Mesendoderm (in vitro differentiated cells): Measurements from ENCODE around the gene SEC23IP.

ENCODE experiments used
- DNase-seq: peaks from one replicate; pipeline ENCODE4 v3.0.0; 2013
- H2AK5ac ChIP-seq: 2 replicates; pipeline ENCODE4 v1.6.1; 2013; ENCODE audit warnings: low read length, inconsistent platforms
- H2BK120ac ChIP-seq: 2 replicates; pipeline ENCODE4 v1.6.1; 2013; ENCODE audit warnings: low read depth, mild to moderate bottlenecking, low read length, moderate library complexity, mixed read lengths
- H2BK15ac ChIP-seq: replicated peaks from 2 replicates; pipeline ENCODE4 v1.6.1; 2013; ENCODE audit warnings: low read depth, mild to moderate bottlenecking, moderate library complexity
- H2BK5ac ChIP-seq: 2 replicates; pipeline ENCODE4 v1.6.1; 2013; ENCODE audit warnings: low read length, inconsistent platforms
- H3K18ac ChIP-seq: 2 replicates; pipeline ENCODE4 v1.6.1; 2013; ENCODE audit warnings: mild to moderate bottlenecking, low read length, mixed read lengths
- H3K23ac ChIP-seq: one replicate; pipeline ENCODE4 v1.6.1; 2013; ENCODE audit warnings: low read length
- H3K27ac ChIP-seq: 2 replicates; pipeline ENCODE4 v1.5.1; 2013; ENCODE audit warnings: low read depth, mild to moderate bottlenecking, inconsistent platforms, low read length, moderate library complexity
- H3K27me3 ChIP-seq: 2 replicates; pipeline ENCODE4 v1.6.1; 2013; ENCODE audit warnings: low read length, control low read depth, mild to moderate bottlenecking, inconsistent platforms; ENCODE audit not compliant: insufficient read depth, poor library complexity
- H3K36me3 ChIP-seq: 2 replicates; pipeline ENCODE4 v1.6.1; 2013; ENCODE audit warnings: low read length, inconsistent platforms; ENCODE audit not compliant: control insufficient read depth, insufficient read depth
- H3K4ac ChIP-seq: one replicate; pipeline ENCODE4 v1.6.1; 2013; ENCODE audit warnings: low read depth, mild to moderate bottlenecking, low read length, moderate library complexity
- H3K4me1 ChIP-seq: 2 replicates; pipeline ENCODE4 v1.6.1; 2013; ENCODE audit warnings: low read depth, low read length, inconsistent platforms; ENCODE audit not compliant: control insufficient read depth
- H3K4me2 ChIP-seq: 2 replicates; pipeline ENCODE4 v1.6.1; 2013; ENCODE audit warnings: low read length
- H3K4me3 ChIP-seq: 2 replicates; pipeline ENCODE4 v1.5.1; 2013; ENCODE audit warnings: mild to moderate bottlenecking, low read length
- H3K56ac ChIP-seq: one replicate; pipeline ENCODE4 v1.6.1; 2013; ENCODE audit warnings: low read length
- H3K79me1 ChIP-seq: 2 replicates; pipeline ENCODE4 v1.6.1; 2013; ENCODE audit warnings: low read length, inconsistent platforms
- H3K79me2 ChIP-seq: 2 replicates; pipeline ENCODE4 v1.6.1; 2013; ENCODE audit warnings: mild to moderate bottlenecking, low read length; ENCODE audit not compliant: control insufficient read depth, insufficient read depth
- H3K9ac ChIP-seq: 2 replicates; pipeline ENCODE4 v1.6.1; 2013; ENCODE audit warnings: low read length, inconsistent platforms
- H4K5ac ChIP-seq: one replicate; pipeline ENCODE4 v1.6.1; 2013; ENCODE audit warnings: low read length
- H4K8ac ChIP-seq: one replicate; pipeline ENCODE4 v1.6.1; 2013; ENCODE audit warnings: low read depth, mild to moderate bottlenecking, control low read depth, low read length, moderate library complexity
- WGBS: extraction: QIAGEN DNeasy Blood & Tissue Kit; methylation state at CpG from one replicate; pipeline ENCODE4 v1.1.7; 2013; ENCODE audit warnings: low lambda C conversion rate, missing lambda C conversion rate; ENCODE audit not compliant: insufficient coverage; ENCODE audit errors: extremely low coverage; 5-methylcytosine and 5-hydroxymethylcytosine counted together

Gene SEC23IP

DNA sequence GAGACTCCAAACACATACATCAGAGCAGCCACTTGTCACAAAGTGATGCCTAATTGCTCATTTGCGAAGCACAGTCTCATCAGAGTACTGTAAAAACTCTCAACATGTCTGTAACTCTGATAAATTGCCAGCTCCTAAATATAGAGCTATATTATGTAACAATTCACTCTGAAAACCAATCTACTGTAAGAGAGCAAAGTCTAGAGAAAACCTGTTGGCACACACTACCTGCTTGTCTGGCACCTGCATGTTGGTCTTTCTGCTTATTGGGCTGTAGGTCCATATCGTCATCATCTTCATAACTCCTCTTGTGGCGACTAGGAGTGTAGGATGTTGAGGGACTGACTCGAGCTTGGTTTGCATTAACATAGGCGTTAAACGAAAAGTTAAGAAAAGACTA, 39.7 kb upstream of the SEC23IP start:
- no peak overlapping the region for H3K4me2 ChIP-seq
- H3K27ac ChIP-seq: no peak overlapping the region

DNA sequence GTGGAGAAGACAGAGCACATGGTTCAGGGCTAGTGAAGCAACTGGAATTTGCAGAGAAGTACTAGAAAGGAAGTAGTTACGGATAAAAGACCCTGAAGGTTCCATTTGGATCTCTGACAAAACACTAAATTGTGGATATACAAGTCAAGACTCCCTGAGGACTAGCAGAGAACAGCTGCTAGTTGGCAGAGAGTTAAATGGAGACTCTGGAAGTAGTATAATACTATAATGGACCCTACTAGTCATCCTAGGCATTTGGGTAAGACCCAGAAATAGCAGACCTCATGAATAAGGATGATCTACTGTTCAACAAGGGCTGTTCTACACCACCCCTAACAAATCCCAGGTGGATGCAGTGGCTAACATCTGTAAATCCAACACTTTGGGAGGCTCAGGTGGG, 39.0 kb upstream of the SEC23IP start:
- DNase-seq: no peak
- Histone ChIP-seq H2BK120ac (no peak overlapping the region), H3K18ac (no peak overlapping the region), H2BK5ac (no peak overlapping the region), H3K4me2 (no peak overlapping the region), H3K27ac (no peak overlapping the region), H2AK5ac (no peak overlapping the region), H3K36me3 (peaks cover 2% of the 10 kb centered on the region), H3K4ac (no peak overlapping the region), H3K4me1 (no peaks in the 10 kb centered on the region), H3K79me2 (no peaks in the 10 kb centered on the region), H2BK15ac (no peak overlapping the region), H4K5ac (no peak overlapping the region), H3K27me3 (no peaks in the 10 kb centered on the region), H3K23ac (no peak overlapping the region), H3K79me1 (no peaks in the 10 kb centered on the region), H4K8ac (no peak overlapping the region), H3K56ac (no peak overlapping the region), H3K4me3 (no peak overlapping the region), H3K9ac (no peak overlapping the region)
- WGBS: no CpG with 5 or more reads among the region's 1 CpG

More for the DNA sequence above, 39.7 kb upstream of the SEC23IP start:
- no peak overlapping the region for H4K8ac ChIP-seq
- no peak overlapping the region for H2BK120ac ChIP-seq
- no peak overlapping the region for H3K56ac ChIP-seq
- H3K27me3 ChIP-seq: no peaks in the 10 kb centered on the region
- no peak for DNase-seq
- H2BK15ac ChIP-seq: no peak overlapping the region
- WGBS: no CpG with 5 or more reads among the region's 6 CpGs
- H4K5ac ChIP-seq: no peak overlapping the region
- no peak overlapping the region for H3K4ac ChIP-seq
- H2AK5ac ChIP-seq: no peak overlapping the region
- no peak overlapping the region for H3K9ac ChIP-seq
- no peaks in the 10 kb centered on the region for H3K79me2 ChIP-seq
- no peak overlapping the region for H2BK5ac ChIP-seq
- peaks cover 2% of the 10 kb centered on the region for H3K36me3 ChIP-seq
- no peak overlapping the region for H3K23ac ChIP-seq
- no peaks in the 10 kb centered on the region for H3K4me1 ChIP-seq
- no peaks in the 10 kb centered on the region for H3K79me1 ChIP-seq
- no peak overlapping the region for H3K4me3 ChIP-seq
- H3K18ac ChIP-seq: no peak overlapping the region

DNA sequence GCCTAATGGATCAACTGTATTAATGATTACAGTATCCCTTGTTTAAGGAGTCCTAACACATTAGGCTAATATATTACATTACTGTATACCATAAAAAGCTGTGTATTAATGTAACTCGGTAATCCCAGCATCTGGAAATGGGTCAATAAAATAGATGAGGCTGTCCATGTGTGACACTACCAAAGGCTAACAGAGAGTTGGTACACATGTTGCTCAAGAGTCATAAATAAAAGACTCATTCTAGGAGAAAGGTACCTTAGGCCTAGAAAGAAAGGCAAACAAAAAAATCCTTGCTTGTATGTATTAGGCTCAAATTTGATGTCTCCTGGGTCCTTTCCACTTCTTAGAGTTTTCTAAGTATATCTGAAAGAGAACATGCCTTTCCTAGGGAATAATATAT, 34.5 kb upstream of the SEC23IP start:
- Histone ChIP-seq H3K79me1 (no peaks in the 10 kb centered on the region), H2BK15ac (no peak overlapping the region), H3K27me3 (no peaks in the 10 kb centered on the region), H3K36me3 (peaks cover 2% of the 10 kb centered on the region), H3K23ac (no peak overlapping the region), H3K4me1 (no peaks in the 10 kb centered on the region), H3K18ac (no peak overlapping the region), H3K9ac (no peak overlapping the region), H3K56ac (no peak overlapping the region), H3K79me2 (peaks cover 30% of the 10 kb centered on the region), H2BK5ac (no peak overlapping the region), H2BK120ac (no peak overlapping the region), H3K4me3 (no peak overlapping the region), H4K5ac (no peak overlapping the region), H3K4ac (no peak overlapping the region), H3K27ac (no peak overlapping the region), H4K8ac (no peak overlapping the region), H2AK5ac (no peak overlapping the region), H3K4me2 (no peak overlapping the region)
- no peak for DNase-seq
- no CpG with 5 or more reads among the region's 1 CpG for WGBS

DNA sequence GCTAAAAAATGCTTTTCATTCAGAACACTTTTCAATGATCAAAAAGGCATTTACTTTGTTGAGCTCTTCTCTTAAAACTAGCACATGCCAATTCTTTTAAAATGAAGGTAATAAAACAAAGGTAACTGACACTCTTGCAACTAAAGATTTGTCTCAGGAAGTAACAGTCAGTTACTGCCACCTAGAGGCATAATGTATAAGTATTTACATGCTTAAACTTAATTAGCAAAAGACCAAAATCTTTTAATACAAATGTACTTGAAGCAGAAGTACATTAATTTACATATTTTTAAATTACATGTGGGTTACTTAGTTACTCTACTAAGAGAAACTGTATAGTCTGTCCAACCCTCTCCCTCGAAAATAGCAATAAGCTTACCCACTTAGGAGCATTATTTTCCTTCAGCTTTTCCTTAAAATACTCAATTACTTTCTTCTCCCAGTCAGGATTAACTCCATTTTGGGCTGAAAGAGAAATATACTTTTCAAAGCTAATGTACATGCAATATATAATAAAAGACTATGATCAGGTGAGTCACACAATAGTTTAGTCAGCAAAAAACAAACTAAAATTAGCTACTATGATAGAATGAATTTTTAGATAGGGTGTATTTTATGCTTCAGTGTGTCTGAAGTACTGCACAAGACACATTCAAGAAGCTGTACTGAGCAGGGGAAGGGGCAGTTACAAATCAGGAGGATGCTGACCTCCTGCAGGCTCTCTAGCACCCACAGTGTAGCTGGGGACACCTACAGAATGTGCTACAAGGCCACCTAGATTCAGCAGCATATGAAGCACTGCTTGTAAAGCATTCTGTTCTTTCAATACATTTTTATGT, 32.9 kb upstream of the SEC23IP start:
- Histone ChIP-seq H3K4ac (no peak overlapping the region), H3K27ac (no peak overlapping the region), H3K23ac (no peak overlapping the region), H3K36me3 (no peaks in the 10 kb centered on the region), H4K8ac (no peak overlapping the region), H2AK5ac (no peak overlapping the region), H2BK15ac (no peak overlapping the region), H3K18ac (no peak overlapping the region), H3K79me1 (no peaks in the 10 kb centered on the region), H4K5ac (no peak overlapping the region), H3K9ac (no peak overlapping the region), H3K27me3 (no peaks in the 10 kb centered on the region), H3K56ac (no peak overlapping the region), H3K4me1 (no peaks in the 10 kb centered on the region), H2BK120ac (no peak overlapping the region), H3K4me2 (no peak overlapping the region), H3K4me3 (no peak overlapping the region), H3K79me2 (peaks cover 39% of the 10 kb centered on the region), H2BK5ac (no peak overlapping the region)
- WGBS: no CpG with 5 or more reads among the region's 1 CpG
- peak; percentile 53 for DNase-seq

DNA sequence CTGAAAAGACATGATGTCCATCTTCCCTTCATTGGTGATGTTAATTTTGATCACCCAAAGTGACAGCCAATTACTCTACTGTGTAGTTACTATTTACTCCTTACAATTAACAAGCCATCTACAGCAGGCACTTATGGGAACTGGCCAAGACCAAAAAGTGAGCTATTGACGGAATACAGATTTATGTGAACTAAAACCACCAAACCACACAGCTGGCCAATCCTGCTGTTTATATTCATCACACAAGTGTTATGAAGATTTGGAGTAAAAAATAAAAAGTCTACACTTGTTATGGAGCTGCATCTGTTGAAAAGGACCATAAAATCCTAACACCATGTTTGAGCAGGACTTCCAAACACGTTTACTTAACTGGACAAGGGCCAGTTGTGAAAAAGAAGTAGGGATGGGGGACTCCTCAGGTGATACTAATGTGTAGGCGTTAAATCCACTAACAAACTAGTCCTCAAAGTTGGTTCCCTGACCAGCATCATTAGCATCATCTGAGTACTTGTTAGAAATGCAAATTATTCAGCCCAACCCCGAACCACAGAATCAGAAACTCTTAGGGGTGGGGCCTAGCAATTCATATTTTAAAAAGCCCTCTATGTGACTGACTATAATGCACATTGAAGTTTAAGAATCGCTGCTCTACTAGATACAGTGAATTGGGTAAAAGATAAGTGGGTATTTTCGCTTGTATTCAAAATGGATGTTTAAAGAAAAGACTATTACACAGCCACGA, 31.5 kb upstream of the SEC23IP start:
- Histone ChIP-seq H3K23ac (no peak overlapping the region), H3K56ac (no peak overlapping the region), H3K79me1 (no peaks in the 10 kb centered on the region), H3K4me2 (no peak overlapping the region), H4K8ac (no peak overlapping the region), H2AK5ac (no peak overlapping the region), H2BK15ac (no peak overlapping the region), H3K79me2 (peaks cover 52% of the 10 kb centered on the region), H2BK5ac (no peak overlapping the region), H4K5ac (no peak overlapping the region), H3K27me3 (no peaks in the 10 kb centered on the region), H3K36me3 (no peaks in the 10 kb centered on the region), H3K9ac (no peak overlapping the region), H3K4ac (no peak overlapping the region), H3K18ac (no peak overlapping the region), H3K27ac (no peak overlapping the region), H3K4me1 (no peaks in the 10 kb centered on the region), H2BK120ac (no peak overlapping the region), H3K4me3 (no peak overlapping the region)
- no peak for DNase-seq
- WGBS: no CpG with 5 or more reads among the region's 7 CpGs
